IgD-negative memory B cell (primary cell): ENCODE data around the gene ICOSLG. TPM values are rescaled to one million over a fixed set of nuclear protein-coding genes. Genes with fewer than 3 reads are reported as not detected.
"Not testable (repeated sequence)": the region's sequence is repeated elsewhere in the genome, so short reads cannot be mapped to it uniquely, and the experiment has no call there.

Experiments used
- H3K27ac Mint-ChIP-seq, 3 donors: one replicate each; pipeline ENCODE4 v1.8.0; 2020 to 2022; ENCODE audit warnings: mild to moderate bottlenecking in 3 of 3, mixed read lengths in 3 of 3, moderate library complexity in 1 of 3
- H3K27me3 Mint-ChIP-seq: one replicate; pipeline ENCODE4 v1.8.0; 2021; ENCODE audit warnings: mixed read lengths
- H3K36me3 Mint-ChIP-seq: one replicate; pipeline ENCODE4 v1.8.0; 2020; ENCODE audit warnings: mild to moderate bottlenecking, mixed read lengths
- H3K4me1 Mint-ChIP-seq, 3 donors: one replicate each; pipeline ENCODE4 v1.8.0; 2020 to 2022; ENCODE audit warnings: mixed read lengths in 3 of 3, mild to moderate bottlenecking in 1 of 3
- H3K4me3 Mint-ChIP-seq, 4 donors: one replicate each; pipeline ENCODE4 v1.8.0; 2020 to 2022; ENCODE audit warnings: mild to moderate bottlenecking in 4 of 4, mixed read lengths in 4 of 4, moderate library complexity in 3 of 4
- H3K9me3 Mint-ChIP-seq, 3 donors: one replicate each; pipeline ENCODE4 v1.8.0; 2020 to 2021; ENCODE audit warnings: mixed read lengths in 3 of 3, mild to moderate bottlenecking in 1 of 3
- polyA plus RNA-seq: library from polyadenylated mRNA; unstranded; fragments of 300-500 nt; fragmentation: Illumina TruSeq; gene quantifications from one replicate; pipeline ENCODE4 v1.2.3, GENCODE V29; 2021

ICOSLG gene
- polyA plus RNA-seq, 1 donor from 2014 or later = 8.5 TPM

DNA sequence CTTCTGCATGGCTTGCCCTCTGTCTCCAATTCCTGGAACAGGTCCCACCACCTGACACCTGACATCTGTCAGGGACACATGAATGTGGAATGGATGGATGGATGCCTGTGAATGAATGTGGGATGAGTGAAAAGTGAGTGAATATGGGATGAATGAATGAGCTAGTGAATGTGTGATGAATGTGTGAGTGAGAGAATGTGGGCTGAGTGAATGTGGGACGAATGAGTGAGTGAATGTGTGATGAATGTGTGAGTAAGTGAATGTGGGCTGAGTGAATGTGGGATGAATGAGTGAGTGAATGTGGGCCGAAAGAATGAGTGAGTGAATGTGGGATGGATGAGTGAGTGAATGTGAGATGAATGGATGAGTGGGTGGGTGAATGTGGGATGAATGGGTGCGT, 29.2 kb downstream of the ICOSLG start:
- H3K27me3 Mint-ChIP-seq, H3K27ac Mint-ChIP-seq, H3K9me3 Mint-ChIP-seq, H3K36me3 Mint-ChIP-seq, H3K4me1 Mint-ChIP-seq, H3K4me3 Mint-ChIP-seq: not testable (repeated sequence)

- not testable (repeated sequence) for H3K36me3 Mint-ChIP-seq, H3K4me3 Mint-ChIP-seq, H3K27me3 Mint-ChIP-seq, H3K4me1 Mint-ChIP-seq, H3K9me3 Mint-ChIP-seq, H3K27ac Mint-ChIP-seq
These were observed 32.7 kb downstream of the ICOSLG start for GRCh38 chr21:44207860-44208646.

DNA sequence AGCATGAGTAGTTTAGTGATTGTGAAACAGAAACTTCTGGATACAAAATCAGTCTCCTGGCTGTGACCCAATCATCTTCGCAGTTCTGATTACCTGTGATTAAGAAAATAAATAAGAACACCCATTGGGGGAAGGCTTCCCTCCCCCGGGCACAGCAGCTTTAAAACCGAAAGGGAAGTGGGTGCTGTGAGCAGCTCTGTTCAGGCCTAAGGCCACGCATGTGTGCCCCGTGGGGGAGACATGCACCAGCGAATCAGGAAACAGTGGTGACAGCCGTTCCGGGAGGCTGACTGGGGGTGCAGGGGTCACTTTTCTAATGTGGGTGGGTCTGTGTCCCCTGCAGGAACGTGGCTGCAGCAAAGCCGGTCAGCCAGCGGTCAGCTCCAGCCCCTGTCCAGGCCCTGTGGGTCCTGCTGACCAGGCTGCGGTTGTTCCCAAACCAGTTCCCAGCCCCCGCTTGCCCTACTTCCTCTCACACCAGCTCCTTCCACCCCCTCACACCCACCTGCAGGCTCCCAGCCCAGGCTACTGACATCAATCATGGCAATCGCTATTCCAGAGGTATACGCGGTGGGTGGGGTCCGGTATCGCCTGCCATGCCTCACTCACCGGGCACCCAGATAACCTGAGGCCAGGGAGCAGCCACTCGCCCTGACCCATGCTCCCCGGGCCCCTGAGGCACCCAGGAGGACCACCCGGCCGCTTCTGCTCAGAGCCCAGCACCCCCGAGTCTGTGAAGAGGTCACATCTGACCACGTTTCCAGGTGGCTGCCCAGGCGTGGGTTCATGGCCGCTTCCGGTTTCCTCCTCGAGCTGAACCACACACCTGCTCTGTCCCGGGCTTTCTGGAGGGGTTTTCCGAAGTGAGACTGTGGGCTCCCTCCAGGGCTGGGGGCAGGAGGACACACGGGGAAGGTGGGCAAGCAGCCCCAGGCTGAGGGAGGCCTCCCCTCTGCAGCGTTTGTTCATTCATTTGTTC, 33.8 kb downstream of the ICOSLG start:
- not testable (repeated sequence) for H3K27me3 Mint-ChIP-seq, H3K4me1 Mint-ChIP-seq, H3K36me3 Mint-ChIP-seq, H3K27ac Mint-ChIP-seq, H3K9me3 Mint-ChIP-seq, H3K4me3 Mint-ChIP-seq

DNA sequence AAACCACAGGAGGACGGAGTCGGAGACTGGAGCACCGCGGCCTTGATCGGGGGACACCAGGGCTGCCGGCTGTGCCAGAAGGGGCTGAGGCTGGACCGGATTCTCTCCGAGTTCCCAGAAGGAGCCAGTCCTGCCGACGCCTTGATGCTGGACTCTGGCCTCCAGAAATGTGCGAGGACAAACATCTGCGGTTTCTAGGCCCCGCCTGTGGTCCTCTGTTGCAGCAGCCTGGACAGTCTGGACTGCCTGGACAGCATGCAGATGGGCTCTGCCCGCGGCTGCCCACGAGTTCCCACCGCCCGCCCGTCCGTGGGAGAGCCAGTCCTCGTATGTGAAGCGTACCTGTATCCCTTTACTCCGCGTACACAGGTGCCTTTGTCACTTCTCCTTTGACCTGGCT, 34.6 kb downstream of the ICOSLG start:
- not testable (repeated sequence) for H3K36me3 Mint-ChIP-seq, H3K27ac Mint-ChIP-seq, H3K9me3 Mint-ChIP-seq, H3K4me3 Mint-ChIP-seq, H3K27me3 Mint-ChIP-seq, H3K4me1 Mint-ChIP-seq

DNA sequence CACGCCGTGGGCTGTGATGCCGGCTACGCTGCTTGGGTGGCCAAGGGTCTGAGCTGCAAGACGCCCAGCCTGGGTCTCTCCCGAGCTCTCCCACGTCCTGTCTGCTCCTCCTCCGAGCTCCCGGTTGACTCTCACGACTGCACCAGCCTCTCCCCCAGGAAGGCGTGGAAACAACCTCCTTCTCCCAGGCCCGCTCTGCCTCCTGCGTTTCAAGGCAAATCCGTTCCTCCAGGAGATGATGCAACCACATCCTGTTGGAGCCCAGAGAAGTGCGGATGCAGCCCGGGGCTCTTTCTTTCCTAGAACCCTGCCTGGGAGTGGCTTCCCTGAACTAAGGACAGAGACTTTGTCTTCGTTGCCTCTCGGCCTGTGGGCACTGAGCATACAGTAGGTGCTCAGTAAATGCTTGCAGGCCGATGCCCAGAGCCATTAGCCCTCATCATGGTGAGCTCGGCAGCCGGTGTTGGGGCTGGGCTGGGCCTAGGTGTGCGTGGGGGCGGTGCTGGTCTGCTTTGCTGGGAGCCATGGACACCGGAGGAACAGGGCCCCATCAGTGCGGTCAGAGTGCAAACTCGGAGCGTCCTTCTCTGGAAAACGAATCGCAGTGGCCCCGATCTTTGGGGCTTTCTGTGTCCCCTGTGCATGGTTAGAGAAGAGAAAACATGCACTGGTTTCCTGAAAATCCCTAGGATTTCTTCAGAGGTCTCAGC, 38.0 kb downstream of the ICOSLG start:
- not testable (repeated sequence) for H3K4me3 Mint-ChIP-seq, H3K9me3 Mint-ChIP-seq, H3K4me1 Mint-ChIP-seq, H3K27ac Mint-ChIP-seq, H3K27me3 Mint-ChIP-seq, H3K36me3 Mint-ChIP-seq

- not testable (repeated sequence) for H3K9me3 Mint-ChIP-seq, H3K36me3 Mint-ChIP-seq, H3K4me1 Mint-ChIP-seq, H3K27me3 Mint-ChIP-seq
- H3K27ac Mint-ChIP-seq = peak overlapping the region in 2 of 3 donors; percentile 11 to 98
- peak overlapping the region in 1 of 4 donors; percentile 85 for H3K4me3 Mint-ChIP-seq
These were observed 40.7 kb downstream of the ICOSLG start for GRCh38 chr21:44199997-44200396.

GRCh38 chr21:44199448-44199847, 41.3 kb downstream of the ICOSLG start:
- H3K4me3 Mint-ChIP-seq = peak overlapping the region in 1 of 4 donors; percentile 85
- no peaks in the 10 kb centered on the region for H3K36me3 Mint-ChIP-seq
- H3K27ac Mint-ChIP-seq = peak overlapping the region in 2 of 3 donors; percentile 74 to 98
- H3K27me3 Mint-ChIP-seq = no peaks in the 10 kb centered on the region
- peaks cover 0 to 8% (median 3%) of the 10 kb centered on the region in 3 donors for H3K4me1 Mint-ChIP-seq
- H3K9me3 Mint-ChIP-seq = no peaks in the 10 kb centered on the region

DNA sequence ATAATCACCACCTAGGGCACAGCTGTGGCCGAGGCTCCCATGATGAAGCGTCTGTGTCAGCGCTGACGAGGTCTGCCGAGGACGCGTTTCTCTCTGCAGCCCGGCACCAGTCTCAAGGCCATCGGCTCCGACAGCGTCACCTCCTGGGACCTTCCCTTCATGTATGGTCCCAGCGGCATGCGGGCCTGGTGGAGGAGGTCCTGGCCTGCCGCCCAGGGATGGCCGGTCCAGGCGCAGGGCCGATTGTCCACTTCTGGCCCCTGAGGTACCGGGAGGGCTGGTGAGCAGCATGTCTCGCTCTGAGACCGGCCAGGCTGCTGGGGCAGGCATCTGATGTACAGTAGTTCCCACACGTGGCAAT, 43.6 kb downstream of the ICOSLG start:
- H3K9me3 Mint-ChIP-seq, H3K4me3 Mint-ChIP-seq, H3K27me3 Mint-ChIP-seq, H3K36me3 Mint-ChIP-seq, H3K27ac Mint-ChIP-seq, H3K4me1 Mint-ChIP-seq: not testable (repeated sequence)

DNA sequence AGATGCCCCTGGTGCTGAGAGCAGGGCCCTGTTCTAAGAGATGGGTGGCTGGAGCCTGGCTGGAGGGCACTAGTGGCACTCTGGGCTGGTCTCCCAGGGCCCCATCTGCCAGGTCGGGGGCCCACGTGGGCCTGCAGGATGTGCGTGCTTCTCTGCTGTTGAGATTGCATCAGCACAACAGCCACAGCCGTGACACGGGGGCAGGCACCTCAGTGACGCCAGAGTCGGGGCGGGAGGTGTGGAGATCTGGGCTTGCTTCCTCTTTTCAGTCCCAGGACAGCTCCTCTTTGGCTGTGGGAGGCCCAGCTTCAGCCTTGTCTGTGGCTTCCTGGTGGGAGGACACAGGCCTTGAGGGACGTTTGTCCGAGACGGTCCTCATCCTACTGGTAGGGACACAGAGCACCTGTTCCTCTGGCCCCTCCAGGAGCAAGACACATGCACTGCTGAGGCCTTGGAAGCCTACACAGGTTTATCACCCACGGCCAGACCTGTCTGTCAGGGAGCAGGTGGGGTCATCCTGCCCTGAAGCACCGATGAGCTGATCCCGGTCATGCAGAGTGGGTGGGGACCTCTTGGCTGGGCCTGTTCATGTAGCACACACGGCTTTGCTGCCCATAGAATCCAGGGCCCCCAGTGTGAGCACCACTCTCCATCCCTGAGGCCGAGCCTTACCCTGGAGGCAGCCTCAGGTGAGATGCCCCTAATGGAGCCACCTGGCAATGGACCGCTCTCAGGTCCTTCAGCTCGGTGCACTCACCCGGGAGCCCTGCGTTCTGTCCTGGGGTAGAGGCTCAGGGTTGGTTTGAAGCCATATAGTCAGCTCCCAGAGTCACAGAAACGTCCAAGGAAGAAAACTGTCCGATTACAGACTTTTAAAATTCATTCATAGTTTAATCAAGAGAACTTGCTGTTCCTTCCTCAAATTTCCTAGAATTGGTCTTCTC, 44.3 kb downstream of the ICOSLG start:
- not testable (repeated sequence) for H3K4me3 Mint-ChIP-seq, H3K4me1 Mint-ChIP-seq, H3K27me3 Mint-ChIP-seq, H3K36me3 Mint-ChIP-seq, H3K9me3 Mint-ChIP-seq
- H3K27ac Mint-ChIP-seq = peak overlapping the region in 1 of 3 donors; percentile 53

- H3K36me3 Mint-ChIP-seq, H3K27ac Mint-ChIP-seq, H3K9me3 Mint-ChIP-seq, H3K4me3 Mint-ChIP-seq, H3K4me1 Mint-ChIP-seq, H3K27me3 Mint-ChIP-seq: not testable (repeated sequence)
These were observed 45.9 kb downstream of the ICOSLG start for GRCh38 chr21:44194888-44195287.

DNA sequence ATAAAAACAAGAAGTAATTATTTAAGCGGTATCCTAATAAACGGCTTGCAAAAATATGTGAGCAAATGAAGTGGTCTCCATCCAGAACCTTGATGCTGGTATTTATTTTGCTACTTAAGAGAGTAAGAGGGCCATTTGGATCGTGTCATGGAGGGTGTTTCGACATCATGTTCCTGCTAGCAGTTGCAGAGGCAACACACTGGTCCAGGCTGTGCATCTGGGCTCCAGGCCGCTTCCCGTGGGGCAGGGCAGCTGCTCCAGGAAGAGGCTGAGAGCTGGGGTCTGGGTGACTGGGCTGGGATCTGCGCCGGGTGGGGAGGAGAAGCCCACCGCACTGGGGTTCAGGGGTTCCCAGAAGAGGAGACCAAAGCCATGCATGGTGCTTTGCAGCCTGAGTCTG, 46.3 kb downstream of the ICOSLG start:
- not testable (repeated sequence) for H3K36me3 Mint-ChIP-seq, H3K9me3 Mint-ChIP-seq, H3K4me3 Mint-ChIP-seq, H3K4me1 Mint-ChIP-seq, H3K27ac Mint-ChIP-seq, H3K27me3 Mint-ChIP-seq

DNA sequence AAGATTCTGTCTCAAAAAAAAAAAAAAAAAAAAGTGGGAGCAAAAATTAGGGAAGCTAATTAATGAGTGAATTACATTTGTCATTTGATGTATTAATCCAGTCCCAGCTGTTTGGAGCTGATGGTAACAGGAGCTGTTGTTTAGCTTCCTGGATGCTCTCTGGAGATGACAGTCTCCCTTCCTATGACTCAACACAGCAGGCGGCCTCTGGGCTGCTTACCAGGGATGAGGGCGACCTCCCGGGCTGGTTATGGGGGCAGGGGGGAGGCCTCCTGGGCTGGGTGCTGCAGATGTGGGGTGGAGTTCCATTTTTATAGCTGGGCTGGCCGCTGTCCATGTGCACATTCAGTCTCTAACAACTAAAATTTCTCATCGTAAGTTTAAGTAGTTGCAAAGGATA, 47.6 kb downstream of the ICOSLG start:
- H3K27me3 Mint-ChIP-seq, H3K27ac Mint-ChIP-seq, H3K9me3 Mint-ChIP-seq, H3K4me1 Mint-ChIP-seq, H3K4me3 Mint-ChIP-seq, H3K36me3 Mint-ChIP-seq: not testable (repeated sequence)

DNA sequence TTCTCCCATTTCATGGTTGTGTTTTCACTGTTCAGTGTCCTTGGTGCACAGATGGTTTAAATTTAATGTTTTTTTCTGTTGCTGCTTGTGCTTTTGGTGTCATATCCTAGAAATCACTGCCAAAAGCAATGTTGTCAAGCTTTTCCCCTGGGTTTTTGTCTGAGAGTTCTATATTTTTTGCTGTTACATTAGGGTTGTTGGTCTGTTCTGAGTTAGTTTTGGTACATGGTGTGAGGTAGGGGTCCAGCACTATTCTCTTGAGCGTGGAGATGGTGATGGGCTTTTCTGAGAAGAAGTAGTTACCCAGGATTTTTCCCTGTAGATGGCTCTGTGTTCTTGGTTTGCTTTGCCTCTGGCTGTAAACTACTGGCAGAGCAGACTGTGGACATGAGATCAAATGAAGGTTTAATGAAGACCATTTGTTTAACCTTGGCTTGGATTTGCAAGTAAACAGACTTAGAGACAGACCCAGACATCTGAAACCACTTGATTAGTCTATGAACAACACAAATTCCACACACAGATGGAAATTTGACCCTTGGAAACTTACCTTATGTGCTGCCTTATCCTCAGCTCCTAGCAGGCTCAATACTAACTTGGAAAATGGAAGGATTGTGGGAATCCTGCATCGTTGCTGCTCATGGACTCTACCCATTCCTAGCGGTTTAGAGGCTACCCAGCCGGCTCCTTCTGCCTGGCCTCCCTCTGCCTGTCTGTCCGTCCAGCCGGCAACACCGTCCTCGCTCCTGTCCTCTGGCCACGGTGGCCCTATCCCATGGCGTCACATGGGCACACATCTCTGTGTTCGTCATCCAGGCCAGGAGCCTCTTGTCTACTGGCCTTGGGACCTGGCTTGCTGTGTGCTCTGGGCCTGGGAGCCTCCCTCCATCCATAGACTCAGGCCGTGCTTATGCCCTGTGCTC, 50.1 kb downstream of the ICOSLG start:
- not testable (repeated sequence) for H3K27me3 Mint-ChIP-seq, H3K36me3 Mint-ChIP-seq, H3K4me3 Mint-ChIP-seq, H3K9me3 Mint-ChIP-seq, H3K4me1 Mint-ChIP-seq, H3K27ac Mint-ChIP-seq

- not testable (repeated sequence) for H3K4me1 Mint-ChIP-seq, H3K36me3 Mint-ChIP-seq, H3K4me3 Mint-ChIP-seq, H3K9me3 Mint-ChIP-seq, H3K27me3 Mint-ChIP-seq, H3K27ac Mint-ChIP-seq
These were observed 55.9 kb downstream of the ICOSLG start for GRCh38 chr21:44184862-44185261.
